Measurements from ENCODE around the gene FGFR2. TPM values are rescaled to one million over a fixed set of nuclear protein-coding genes. Genes with fewer than 3 reads are reported as not detected.

FGFR2 gene
- total and polyA plus RNA-seq, 9 of the 15 experiments (the other 6 are each of a cell fraction or from before 2014, with no cell fraction given): 0.20 TPM; not detected in 8

GRCh38 chr10:121631365-121632029, 33.3 kb upstream of the FGFR2 start:
- DNase-seq (ENCODE audit: extremely low read depth in 1 of 4, low spot score in 3 of 4) (no peak), FAIRE-seq (no peak), ATAC-seq (no peak)
- Histone ChIP-seq H3K36me3 (ENCODE audit: control insufficient read depth, insufficient read depth, low read length) (no peaks in the 10 kb centered on the region), H3K27ac (ENCODE audit: extremely low read depth, low read depth, low read length) (no peak overlapping the region), H2AFZ (ENCODE audit: low read depth, low read length) (no peak overlapping the region), H3K9ac (ENCODE audit: insufficient read depth in 1 of 2, low read depth in 2 of 2, low read length in 2 of 2) (no peak overlapping the region), H3K27me3 (ENCODE audit: control insufficient read depth in 2 of 2, insufficient read depth in 2 of 2, low read length in 2 of 2) (peaks cover 0 to 8% of the 10 kb centered on the region in 2 experiments; a peak in 2 of 5 replicates), H3K4me2 (ENCODE audit: insufficient read depth, low read length) (no peak overlapping the region), H3K79me2 (ENCODE audit: control insufficient read depth, insufficient read depth, low read length) (no peaks in the 10 kb centered on the region), H3K9me1 (ENCODE audit: control insufficient read depth, insufficient read depth, low read length) (no peaks in the 10 kb centered on the region), H3K9me3 (replicated peaks; ENCODE audit: control insufficient read depth, insufficient read depth, low read depth, low read length) (no peaks in the 10 kb centered on the region), H4K20me1 (replicated peaks; ENCODE audit: control insufficient read depth, insufficient read depth, low read length) (no peaks in the 10 kb centered on the region), H3K4me3 (no peak overlapping the region), H3K4me1 (replicated peaks in 1 of 2; ENCODE audit: control insufficient read depth in 2 of 2, insufficient read depth in 2 of 2, low read length in 2 of 2) (no peaks in the 10 kb centered on the region)
- CTCF ChIA-PET (ENCODE audit: low intra/inter-chr PET ratio): no interaction called here
- POLR2A ChIA-PET: no interaction called here
- BruUV-seq (replicated peaks): no TSS peak
- TF ChIP-seq ZNF146 (CRISPR knock-in tag; IDR thresholded peaks at IDR 0.05; ENCODE audit: unreplicated experiment) (no peak), ZNF140 (CRISPR knock-in tag; IDR thresholded peaks at IDR 0.05) (no peak), CHCHD3 (CRISPR knock-in tag; IDR thresholded peaks at IDR 0.05) (no peak), CBFB (CRISPR knock-in tag; IDR thresholded peaks at IDR 0.05) (no peak), REST (IDR thresholded peaks at IDR 0.05; ENCODE audit: borderline replicate concordance) (no peak), REST (CRISPR knock-in tag; IDR thresholded peaks at IDR 0.05; ENCODE audit: low read depth) (no peak)
- TF ChIP-seq, protein P1, sequence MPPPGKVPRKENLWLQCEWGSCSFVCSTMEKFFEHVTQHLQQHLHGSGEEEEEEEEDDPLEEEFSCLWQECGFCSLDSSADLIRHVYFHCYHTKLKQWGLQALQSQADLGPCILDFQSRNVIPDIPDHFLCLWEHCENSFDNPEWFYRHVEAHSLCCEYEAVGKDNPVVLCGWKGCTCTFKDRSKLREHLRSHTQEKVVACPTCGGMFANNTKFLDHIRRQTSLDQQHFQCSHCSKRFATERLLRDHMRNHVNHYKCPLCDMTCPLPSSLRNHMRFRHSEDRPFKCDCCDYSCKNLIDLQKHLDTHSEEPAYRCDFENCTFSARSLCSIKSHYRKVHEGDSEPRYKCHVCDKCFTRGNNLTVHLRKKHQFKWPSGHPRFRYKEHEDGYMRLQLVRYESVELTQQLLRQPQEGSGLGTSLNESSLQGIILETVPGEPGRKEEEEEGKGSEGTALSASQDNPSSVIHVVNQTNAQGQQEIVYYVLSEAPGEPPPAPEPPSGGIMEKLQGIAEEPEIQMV (tag; conservative IDR thresholded peaks at IDR 0.05; ENCODE audit: low read depth): no peak
- intact Hi-C loops (cut with micrococcal nuclease) (no loop called here), in situ Hi-C loops (cut with MboI) (no loop called here)
- WGBS (ENCODE audit: insufficient coverage, low coverage, missing lambda C conversion rate): 0% methylated on average over 5 of the region's 8 CpGs
